ENCODE data around the gene GNG8.

Gene GNG8

DNA sequence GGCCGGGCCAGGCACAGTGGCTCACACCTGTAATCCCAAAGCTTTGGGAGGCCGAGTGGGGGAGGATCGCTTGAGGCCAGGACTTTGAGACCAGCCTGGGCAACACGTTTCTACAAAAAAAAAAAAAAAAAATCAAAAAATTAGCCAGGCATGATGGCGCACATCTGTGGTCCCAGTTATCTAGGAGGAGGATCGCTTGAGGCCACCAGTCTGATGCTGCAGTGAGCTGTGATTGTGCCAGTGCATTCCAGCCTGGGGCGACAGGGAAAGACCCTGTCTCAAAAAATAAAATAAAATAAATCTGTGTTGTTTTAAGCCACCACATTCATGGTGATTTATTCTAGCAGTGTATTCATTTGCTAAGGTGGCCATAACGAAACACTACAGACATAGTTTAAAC lies 29.1 kb upstream of the GNG8 start:
- H3K4me3 ChIP-seq (replicated peaks; ENCODE audit: low read depth, low read length) = no peak overlapping the region
- DNase-seq (ENCODE audit: low read depth) = no peak
- TF ChIP-seq, protein P1, sequence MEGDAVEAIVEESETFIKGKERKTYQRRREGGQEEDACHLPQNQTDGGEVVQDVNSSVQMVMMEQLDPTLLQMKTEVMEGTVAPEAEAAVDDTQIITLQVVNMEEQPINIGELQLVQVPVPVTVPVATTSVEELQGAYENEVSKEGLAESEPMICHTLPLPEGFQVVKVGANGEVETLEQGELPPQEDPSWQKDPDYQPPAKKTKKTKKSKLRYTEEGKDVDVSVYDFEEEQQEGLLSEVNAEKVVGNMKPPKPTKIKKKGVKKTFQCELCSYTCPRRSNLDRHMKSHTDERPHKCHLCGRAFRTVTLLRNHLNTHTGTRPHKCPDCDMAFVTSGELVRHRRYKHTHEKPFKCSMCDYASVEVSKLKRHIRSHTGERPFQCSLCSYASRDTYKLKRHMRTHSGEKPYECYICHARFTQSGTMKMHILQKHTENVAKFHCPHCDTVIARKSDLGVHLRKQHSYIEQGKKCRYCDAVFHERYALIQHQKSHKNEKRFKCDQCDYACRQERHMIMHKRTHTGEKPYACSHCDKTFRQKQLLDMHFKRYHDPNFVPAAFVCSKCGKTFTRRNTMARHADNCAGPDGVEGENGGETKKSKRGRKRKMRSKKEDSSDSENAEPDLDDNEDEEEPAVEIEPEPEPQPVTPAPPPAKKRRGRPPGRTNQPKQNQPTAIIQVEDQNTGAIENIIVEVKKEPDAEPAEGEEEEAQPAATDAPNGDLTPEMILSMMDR (IDR thresholded peaks at IDR 0.05; ENCODE audit: low read length, missing control alignments) = no peak

DNA sequence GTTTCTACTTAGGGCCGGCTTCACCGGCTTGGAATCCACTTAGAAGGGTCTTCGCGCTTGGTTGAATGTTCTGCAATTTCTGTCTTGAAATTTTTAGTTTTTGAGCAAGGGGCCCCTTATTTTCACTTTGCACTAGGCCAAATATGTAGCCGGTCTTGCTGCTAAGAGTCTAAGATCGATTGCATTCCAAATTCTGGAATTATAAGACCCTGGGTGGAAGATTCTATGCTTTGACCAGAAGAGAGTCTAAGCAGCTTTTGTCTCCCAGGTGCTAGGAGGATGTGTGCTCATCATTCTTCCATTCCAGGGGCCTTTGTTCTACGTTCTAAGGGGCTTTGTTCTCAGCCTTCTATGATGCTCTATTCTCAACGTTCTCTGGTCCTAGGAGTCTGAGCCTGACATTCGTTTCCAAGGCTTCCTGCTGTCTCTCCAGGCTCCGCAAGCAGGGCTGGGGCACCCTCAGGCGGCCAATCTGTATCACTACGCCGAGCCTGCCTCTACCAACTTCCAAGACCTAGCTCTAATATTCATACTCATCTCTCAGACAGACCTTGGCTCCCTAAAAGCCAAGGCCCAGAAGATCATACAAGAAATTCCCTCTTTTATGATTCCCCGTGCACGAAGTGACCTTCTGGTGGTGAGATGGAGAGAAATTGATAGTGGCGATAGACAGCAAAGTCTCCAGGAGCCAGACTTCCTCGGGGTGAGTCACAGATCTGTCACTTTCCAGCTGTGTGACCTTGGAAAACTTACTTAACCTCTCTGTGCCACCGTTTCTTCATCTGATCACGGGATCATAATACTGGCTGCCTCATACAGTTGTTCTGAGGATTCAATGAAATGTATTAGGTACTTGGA lies 26.0 kb upstream of the GNG8 start:
- peak overlapping the region; percentile 50 for H3K4me3 ChIP-seq (replicated peaks; ENCODE audit: low read depth, low read length)
- TF ChIP-seq, protein P1 (IDR thresholded peaks at IDR 0.05; ENCODE audit: low read length, missing control alignments) = peak; percentile 93
- peak; percentile 94 for DNase-seq (ENCODE audit: low read depth)

DNA sequence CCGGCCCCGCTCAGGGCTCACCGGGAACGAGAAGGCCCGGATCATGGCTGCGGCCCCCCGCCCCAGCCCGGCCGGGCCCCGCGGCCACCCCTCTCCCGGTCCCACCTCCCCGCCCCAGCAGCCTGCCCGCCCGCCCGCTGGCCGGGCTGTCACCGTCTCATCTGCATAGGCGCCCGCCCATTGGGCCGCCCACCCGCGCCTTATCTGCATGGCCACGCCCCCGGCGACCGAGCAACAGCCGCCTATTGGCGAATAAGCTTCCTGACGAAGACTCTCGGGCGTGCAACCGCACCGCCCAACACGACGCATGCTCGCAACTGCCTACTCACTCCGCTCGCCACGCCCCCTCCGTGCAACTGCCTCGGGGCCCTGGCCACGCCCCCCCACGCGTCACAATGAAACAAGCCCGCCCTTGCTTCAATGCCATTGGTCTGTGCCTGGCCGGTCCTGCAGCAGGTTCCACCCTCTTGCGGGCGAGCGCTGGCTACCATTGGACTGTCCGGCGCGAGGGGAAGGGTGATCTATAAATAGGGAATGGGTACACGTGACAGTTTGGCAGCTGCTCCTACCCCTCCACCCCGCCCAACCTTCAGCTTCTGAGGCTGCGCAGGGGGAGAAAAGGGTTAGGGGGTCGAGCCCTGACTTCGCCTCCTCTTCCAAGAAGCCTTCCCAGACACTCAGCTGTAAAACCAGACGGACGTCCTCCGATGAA lies 25.2 kb upstream of the GNG8 start, which contains the start of gene DACT3:
Gene DACT3 (minus strand): TSS at position 163 of the 712 bp plus-strand sequence. CDS start 118 bp downstream, at position 45.
- peak; percentile 100 for DNase-seq (ENCODE audit: low read depth)
- H3K4me3 ChIP-seq (replicated peaks; ENCODE audit: low read depth, low read length) = peak within 1 kb of the TSS; percentile 74
- TF ChIP-seq, protein P1 (IDR thresholded peaks at IDR 0.05; ENCODE audit: low read length, missing control alignments) = no peak

DNA sequence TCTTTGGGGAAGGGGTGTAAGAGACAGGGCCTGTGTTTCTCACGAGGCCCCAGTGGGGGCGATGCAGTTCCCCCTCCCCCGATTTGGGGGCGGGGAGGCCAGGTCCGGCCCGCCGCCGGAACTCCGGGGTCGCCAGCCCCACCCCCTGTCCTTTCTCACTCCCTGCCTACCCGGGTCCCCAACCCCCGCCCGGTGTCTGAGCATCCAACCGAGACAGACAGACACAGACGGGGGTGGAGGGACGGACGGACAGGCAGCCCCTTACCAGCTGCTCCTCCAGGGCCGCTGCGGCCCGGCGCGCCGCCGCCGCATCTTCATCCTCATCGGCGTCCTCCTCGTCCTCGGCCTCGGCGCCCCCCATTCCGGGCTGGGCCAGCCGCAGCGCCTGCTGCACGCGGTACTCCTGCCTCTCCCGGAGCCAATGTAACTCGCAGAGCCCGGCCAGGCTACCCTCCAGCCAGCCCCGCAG lies 24.6 kb upstream of the GNG8 start:
- no peak for DNase-seq (ENCODE audit: low read depth)
- TF ChIP-seq, protein P1 (IDR thresholded peaks at IDR 0.05; ENCODE audit: low read length, missing control alignments) = no peak
- H3K4me3 ChIP-seq (replicated peaks; ENCODE audit: low read depth, low read length) = peak overlapping the region; percentile 74

DNA sequence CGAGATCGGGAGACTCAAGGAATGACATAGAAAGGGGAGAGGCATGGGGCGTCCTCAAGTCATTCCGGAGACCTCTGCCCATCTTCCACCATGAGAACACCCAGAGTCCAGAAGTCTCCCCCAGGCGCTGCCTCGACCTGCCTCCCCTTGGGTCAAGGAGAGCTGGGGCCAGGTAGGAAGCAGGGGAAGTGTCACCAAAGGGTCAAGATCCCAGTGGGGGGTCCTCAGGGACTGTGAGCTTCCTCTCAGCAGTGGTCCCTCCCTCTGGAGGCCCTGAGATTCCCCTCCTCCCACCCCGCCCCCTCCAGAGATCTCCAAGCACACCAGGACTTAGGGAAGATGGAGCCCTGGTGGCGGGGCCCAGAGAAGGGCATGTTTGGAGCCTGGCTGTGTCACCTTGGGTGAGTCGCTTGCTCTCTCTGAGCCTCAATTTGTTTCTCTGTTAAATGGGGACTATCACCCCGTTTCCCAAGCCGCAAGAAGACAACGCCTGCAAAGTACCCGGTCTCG lies 24.1 kb upstream of the GNG8 start:
- TF ChIP-seq, protein P1 (IDR thresholded peaks at IDR 0.05; ENCODE audit: low read length, missing control alignments) = no peak
- H3K4me3 ChIP-seq (replicated peaks; ENCODE audit: low read depth, low read length) = peak overlapping the region; percentile 74
- peak; percentile 25 for DNase-seq (ENCODE audit: low read depth)

DNA sequence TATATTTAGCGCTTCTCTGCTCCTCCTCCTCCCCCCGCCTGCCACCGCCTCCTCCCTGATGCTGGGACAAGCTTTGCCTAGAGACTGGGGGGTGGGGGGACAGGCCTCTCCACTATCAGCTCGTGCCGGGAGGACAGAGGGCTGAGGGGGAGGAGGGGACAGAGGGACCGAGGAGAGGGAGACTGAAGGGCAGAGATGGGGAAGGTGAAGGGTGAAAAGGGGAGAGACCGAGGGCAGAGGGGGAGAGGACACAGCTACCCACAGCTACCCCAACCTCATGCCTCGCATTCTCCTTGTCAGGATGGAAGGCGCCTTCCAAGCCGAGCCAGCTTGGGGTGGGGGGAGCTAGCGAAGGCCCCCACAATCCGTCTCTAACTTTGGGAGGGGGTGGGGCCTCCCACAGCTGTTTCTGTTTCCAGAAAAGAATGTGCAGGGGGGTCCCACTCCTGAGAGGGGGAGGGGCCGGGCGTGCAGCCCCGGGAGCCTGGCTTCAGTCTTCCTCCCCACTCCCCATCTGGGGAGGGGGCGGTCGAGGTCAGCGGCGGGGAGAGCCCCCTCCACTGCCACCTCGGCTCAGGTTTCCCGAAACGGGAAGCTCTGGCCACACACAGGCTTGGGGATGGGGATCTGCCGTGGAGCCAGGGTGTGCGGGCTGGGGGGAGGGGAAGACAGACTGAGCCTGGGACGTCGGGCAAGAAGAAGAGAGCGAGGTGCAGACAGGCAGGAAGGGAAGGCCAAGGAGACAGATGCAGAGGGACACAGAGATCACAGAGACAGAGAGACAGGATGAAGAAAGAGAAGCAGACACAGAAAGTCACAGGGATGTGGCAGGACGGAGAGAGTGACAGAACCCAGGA lies 23.4 kb upstream of the GNG8 start:
- TF ChIP-seq, protein P1 (IDR thresholded peaks at IDR 0.05; ENCODE audit: low read length, missing control alignments) = no peak
- H3K4me3 ChIP-seq (replicated peaks; ENCODE audit: low read depth, low read length) = peak overlapping the region; percentile 74
- DNase-seq (ENCODE audit: low read depth) = peak; percentile 17

Data from fibroblast of pulmonary artery (primary cell).